Hepatocyte (in vitro differentiated cells): ENCODE data around the gene ABCB1. TPM values are rescaled to one million over a fixed set of nuclear protein-coding genes. Genes with fewer than 3 reads are reported as not detected.

ENCODE experiments used
- DNase-seq: peaks from one replicate; pipeline ENCODE4 v3.0.0-alpha.2; 2016; ENCODE audit warnings: low spot score
- H2AFZ ChIP-seq: fragments of 200-600 bp; sonication (generic); 2 replicates; pipeline ENCODE4 v1.6.0; 2016; ENCODE audit warnings: antibody characterized with exemption, mild to moderate bottlenecking
- H3K27ac ChIP-seq: fragments of 200-600 bp; sonication (generic); 2 replicates; pipeline ENCODE4 v1.5.1; 2016; ENCODE audit warnings: mild to moderate bottlenecking
- H3K27me3 ChIP-seq: fragments of 200-600 bp; sonication (generic); 2 replicates; pipeline ENCODE4 v1.6.1; 2016
- H3K36me3 ChIP-seq: fragments of 200-600 bp; sonication (generic); replicated peaks from 2 replicates; pipeline ENCODE4 v1.5.1; 2016; ENCODE audit warnings: low read depth; ENCODE audit not compliant: insufficient read depth
- H3K4me1 ChIP-seq: fragments of 200-600 bp; sonication (generic); 2 replicates; pipeline ENCODE4 v1.5.1; 2016; ENCODE audit warnings: mild to moderate bottlenecking, moderate library complexity; ENCODE audit not compliant: insufficient read depth
- H3K4me2 ChIP-seq: fragments of 200-600 bp; sonication (generic); 2 replicates; pipeline ENCODE4 v1.6.0; 2016
- H3K4me3 ChIP-seq: fragments of 200-600 bp; sonication (generic); 2 replicates; pipeline ENCODE4 v1.5.1; 2016; ENCODE audit warnings: mild to moderate bottlenecking
- H3K79me2 ChIP-seq: fragments of 200-600 bp; sonication (generic); 2 replicates; pipeline ENCODE4 v1.6.0; 2017; ENCODE audit warnings: mild to moderate bottlenecking
- H3K9me2 ChIP-seq: fragments of 200-600 bp; sonication (generic); replicated peaks from 2 replicates; pipeline ENCODE4 v1.6.0; 2017; ENCODE audit warnings: mild to moderate bottlenecking; ENCODE audit not compliant: insufficient read depth
- H3K9me3 ChIP-seq: fragments of 200-600 bp; sonication (generic); 2 replicates; pipeline ENCODE4 v1.5.1; 2016; ENCODE audit warnings: low read depth, mild to moderate bottlenecking
- H4K20me1 ChIP-seq: fragments of 200-600 bp; sonication (generic); 2 replicates; pipeline ENCODE4 v1.6.0; 2016; ENCODE audit warnings: mild to moderate bottlenecking; ENCODE audit not compliant: insufficient read depth, poor library complexity, severe bottlenecking
- CTCF ChIP-seq: fragments of 200-600 bp; sonication (generic); IDR thresholded peaks from 2 replicates; pipeline ENCODE4 v1.5.1; 2016; ENCODE audit warnings: antibody characterized with exemption, mild to moderate bottlenecking; ENCODE audit not compliant: poor library complexity
- EZH2 ChIP-seq: fragments of 200-600 bp; sonication (generic); IDR thresholded peaks from 2 replicates; pipeline ENCODE4 v1.6.1; 2016; ENCODE audit warnings: antibody characterized with exemption, mild to moderate bottlenecking, borderline replicate concordance
- EZH2phosphoT487 ChIP-seq: fragments of 200-600 bp; sonication (generic); IDR thresholded peaks from one replicate; pipeline ENCODE4 v1.6.1; 2018; ENCODE audit warnings: antibody characterized with exemption, mild to moderate bottlenecking, low read depth, moderate library complexity; ENCODE audit not compliant: unreplicated experiment, severe bottlenecking
- WGBS: methylation state at CpG from one replicate; pipeline ENCODE4 v1.1.6; 2016; ENCODE audit warnings: low lambda C conversion rate; ENCODE audit errors: missing lambda C conversion rate; 5-methylcytosine and 5-hydroxymethylcytosine counted together
- polyA plus RNA-seq: library from polyadenylated mRNA; unstranded; fragments of >200 nt; fragmentation: Nextera tagmentation; extraction: Ambion mirVana; gene quantifications from 2 replicates; pipeline ENCODE4 v1.2.1, GENCODE V29; 2016
- total RNA-seq: library from RNA; depleted of rRNA; stranded (reverse); fragments of >200 nt; gene quantifications from 2 replicates; pipeline ENCODE4 v1.2.3, GENCODE V29; 2014

ABCB1 gene
- total and polyA plus RNA-seq, 2 experiments from 2014 or later: 7.9 to 20.0 TPM

- WGBS: 88% methylated on average over 1 of the region's 1 CpG
- Histone ChIP-seq H3K4me1 (peaks cover 4% of the 10 kb centered on the region), H3K4me3 (no peak overlapping the region), H3K27ac (no peak overlapping the region), H3K4me2 (no peak overlapping the region), H3K79me2 (no peaks in the 10 kb centered on the region), H3K9me3 (no peaks in the 10 kb centered on the region), H2AFZ (no peak overlapping the region), H3K36me3 (no peaks in the 10 kb centered on the region), H4K20me1 (no peaks in the 10 kb centered on the region), H3K9me2 (no peaks in the 10 kb centered on the region), H3K27me3 (no peaks in the 10 kb centered on the region)
- TF ChIP-seq CTCF (no peak), EZH2 (no peak), EZH2phosphoT487 (no peak)
- no peak for DNase-seq
Measured at GRCh38 chr7:87567052-87567451, 33.6 kb downstream of the ABCB1 start.

DNA sequence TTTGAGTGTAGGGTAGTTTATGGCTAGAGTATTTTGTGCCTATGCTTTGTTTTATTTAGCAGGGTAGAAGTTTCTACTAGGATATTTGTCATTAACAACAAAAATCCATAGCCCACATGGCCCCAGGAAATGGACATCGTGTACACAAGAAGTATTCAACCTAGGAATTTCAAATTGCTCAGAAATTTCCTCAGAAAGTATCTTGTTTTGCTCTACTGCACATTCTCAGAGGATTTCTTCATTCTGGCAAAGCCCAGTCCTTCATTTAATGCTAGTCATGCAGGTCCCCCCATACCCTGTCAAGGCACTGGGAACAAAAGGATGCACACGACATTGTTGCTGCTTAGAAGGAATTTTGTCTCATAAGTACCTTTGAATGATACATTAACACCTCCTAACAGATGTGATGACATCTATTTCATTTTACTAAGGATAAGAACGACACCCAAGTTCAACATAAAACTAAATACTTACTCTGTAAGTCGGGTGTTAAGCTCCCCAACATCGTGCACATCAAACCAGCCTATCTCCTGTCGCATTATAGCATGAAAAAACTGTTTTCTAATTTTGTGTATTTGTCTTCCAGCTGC lies 34.3 kb downstream of the ABCB1 start:
- H3K9me2 ChIP-seq: no peaks in the 10 kb centered on the region
- no peak overlapping the region for H2AFZ ChIP-seq
- H3K4me2 ChIP-seq: no peak overlapping the region
- H3K4me1 ChIP-seq: peaks cover 4% of the 10 kb centered on the region
- no peaks in the 10 kb centered on the region for H3K79me2 ChIP-seq
- H4K20me1 ChIP-seq: no peaks in the 10 kb centered on the region
- H3K36me3 ChIP-seq: no peaks in the 10 kb centered on the region
- no peak for DNase-seq
- H3K27me3 ChIP-seq: no peaks in the 10 kb centered on the region
- H3K4me3 ChIP-seq: no peak overlapping the region
- no peaks in the 10 kb centered on the region for H3K9me3 ChIP-seq
- WGBS: 90% methylated on average over 6 of the region's 6 CpGs
- TF ChIP-seq EZH2phosphoT487 (no peak), EZH2 (no peak), CTCF (no peak)
- H3K27ac ChIP-seq: no peak overlapping the region

DNA sequence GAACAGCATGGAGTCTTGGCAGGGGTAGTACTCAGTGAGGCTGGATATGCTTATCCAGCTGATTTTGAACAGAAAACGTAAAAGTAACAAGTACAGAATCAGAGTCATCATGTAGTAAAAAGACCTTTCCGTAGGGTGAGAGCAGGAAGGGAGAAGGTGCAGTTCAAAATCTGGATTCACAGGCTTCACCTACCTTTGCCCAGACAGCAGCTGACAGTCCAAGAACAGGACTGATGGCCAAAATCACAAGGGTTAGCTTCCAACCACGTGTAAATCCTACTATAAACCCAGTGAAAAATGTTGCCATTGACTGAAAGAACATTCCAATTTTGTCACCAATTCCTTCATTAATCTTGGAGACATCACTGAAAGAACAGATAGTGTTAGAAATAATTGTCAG lies 34.8 kb downstream of the ABCB1 start:
- no peak overlapping the region for H2AFZ ChIP-seq
- no peak for TF ChIP-seq EZH2
- no peak for TF ChIP-seq EZH2phosphoT487
- TF ChIP-seq CTCF: no peak
- peaks cover 4% of the 10 kb centered on the region for H3K4me1 ChIP-seq
- no peaks in the 10 kb centered on the region for H3K27me3 ChIP-seq
- H3K4me2 ChIP-seq: no peak overlapping the region
- 70% methylated on average over 3 of the region's 3 CpGs for WGBS
- H3K36me3 ChIP-seq: no peaks in the 10 kb centered on the region
- H3K79me2 ChIP-seq: no peaks in the 10 kb centered on the region
- H3K9me3 ChIP-seq: no peaks in the 10 kb centered on the region
- H3K27ac ChIP-seq: no peak overlapping the region
- no peak overlapping the region for H3K4me3 ChIP-seq
- DNase-seq: no peak
- H3K9me2 ChIP-seq: no peaks in the 10 kb centered on the region
- H4K20me1 ChIP-seq: no peaks in the 10 kb centered on the region
